GM06990 (cell line): ENCODE data around the gene CSNK1G2.

Source experiments
- DNase-seq: peaks from one replicate; pipeline ENCODE4 v3.0.0-alpha.2; 2011; ENCODE audit not compliant: insufficient read length; ENCODE audit errors: extremely low read depth
- H3K27me3 ChIP-seq: replicated peaks from 2 replicates; pipeline ENCODE4 v1.6.0; 2011; ENCODE audit warnings: low read length; ENCODE audit not compliant: control insufficient read depth, insufficient read depth
- H3K36me3 ChIP-seq: 2 replicates; pipeline ENCODE4 v1.5.1; 2011; ENCODE audit warnings: low read length; ENCODE audit not compliant: control insufficient read depth, insufficient read depth
- H3K4me3 ChIP-seq: replicated peaks from 2 replicates; pipeline ENCODE4 v1.5.1; 2011; ENCODE audit warnings: low read depth, mild to moderate bottlenecking, control low read depth, low read length
- TF ChIP-seq, protein P1 (sequence below): IDR thresholded peaks from 2 replicates; pipeline ENCODE4 v1.5.1; 2011; ENCODE audit warnings: low read length, control low read depth, mild to moderate bottlenecking, inconsistent platforms; ENCODE audit not compliant: insufficient read depth, poor library complexity, severe bottlenecking

Gene CSNK1G2

DNA sequence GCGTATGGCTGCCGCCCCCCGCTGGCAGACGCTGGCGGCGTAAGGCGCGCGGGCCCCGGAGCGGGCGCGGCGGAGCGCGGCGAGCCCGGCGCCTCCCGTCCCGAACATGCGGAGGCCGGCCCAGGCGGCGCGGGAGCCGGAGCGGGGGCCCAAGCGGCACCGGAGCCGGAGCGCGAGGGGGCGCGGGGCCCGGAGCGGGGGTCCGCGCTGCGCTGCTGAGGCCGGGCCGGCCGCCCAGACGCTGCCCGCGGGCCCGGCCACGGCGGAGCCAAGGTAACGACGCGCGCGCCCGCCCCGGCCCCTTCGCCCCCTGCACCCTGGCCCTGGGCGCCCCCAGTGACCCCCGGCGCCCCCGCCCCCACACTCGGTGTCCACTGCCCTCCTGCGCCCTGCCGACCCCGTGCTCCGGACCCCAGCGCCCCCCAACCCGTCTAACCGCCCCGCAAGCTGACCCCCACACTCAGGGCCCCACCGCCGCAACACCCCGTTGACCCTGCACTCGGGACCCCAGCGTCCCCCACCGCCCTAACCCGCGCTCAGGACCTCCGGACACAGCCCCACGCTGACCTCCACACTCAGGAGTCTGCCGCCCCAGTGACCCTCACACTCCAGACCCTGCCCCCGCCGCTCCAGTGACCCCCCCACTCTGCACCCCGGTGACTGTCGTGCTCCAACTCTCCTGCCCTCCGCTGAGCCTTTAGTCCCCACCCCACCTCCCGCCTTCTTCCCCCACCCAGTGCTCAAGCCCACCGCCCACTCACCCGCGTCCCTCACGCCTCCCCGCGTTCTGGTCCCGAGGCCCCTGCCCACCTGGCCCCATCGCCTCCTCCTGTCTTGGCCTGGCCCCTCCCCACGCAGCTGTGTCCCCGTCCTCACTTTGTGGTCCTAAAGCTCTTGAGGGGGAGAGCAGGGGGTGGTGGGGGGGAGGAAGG, at the start of gene CSNK1G2:
TSS of gene CSNK1G2 (plus strand) at position 27 of the 932 bp plus-strand sequence. CDS start 28,601 bp downstream, outside the sequence.
- no peaks in the 10 kb centered on the region for H3K36me3 ChIP-seq
- TF ChIP-seq, protein P1, sequence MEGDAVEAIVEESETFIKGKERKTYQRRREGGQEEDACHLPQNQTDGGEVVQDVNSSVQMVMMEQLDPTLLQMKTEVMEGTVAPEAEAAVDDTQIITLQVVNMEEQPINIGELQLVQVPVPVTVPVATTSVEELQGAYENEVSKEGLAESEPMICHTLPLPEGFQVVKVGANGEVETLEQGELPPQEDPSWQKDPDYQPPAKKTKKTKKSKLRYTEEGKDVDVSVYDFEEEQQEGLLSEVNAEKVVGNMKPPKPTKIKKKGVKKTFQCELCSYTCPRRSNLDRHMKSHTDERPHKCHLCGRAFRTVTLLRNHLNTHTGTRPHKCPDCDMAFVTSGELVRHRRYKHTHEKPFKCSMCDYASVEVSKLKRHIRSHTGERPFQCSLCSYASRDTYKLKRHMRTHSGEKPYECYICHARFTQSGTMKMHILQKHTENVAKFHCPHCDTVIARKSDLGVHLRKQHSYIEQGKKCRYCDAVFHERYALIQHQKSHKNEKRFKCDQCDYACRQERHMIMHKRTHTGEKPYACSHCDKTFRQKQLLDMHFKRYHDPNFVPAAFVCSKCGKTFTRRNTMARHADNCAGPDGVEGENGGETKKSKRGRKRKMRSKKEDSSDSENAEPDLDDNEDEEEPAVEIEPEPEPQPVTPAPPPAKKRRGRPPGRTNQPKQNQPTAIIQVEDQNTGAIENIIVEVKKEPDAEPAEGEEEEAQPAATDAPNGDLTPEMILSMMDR = no peak

DNA sequence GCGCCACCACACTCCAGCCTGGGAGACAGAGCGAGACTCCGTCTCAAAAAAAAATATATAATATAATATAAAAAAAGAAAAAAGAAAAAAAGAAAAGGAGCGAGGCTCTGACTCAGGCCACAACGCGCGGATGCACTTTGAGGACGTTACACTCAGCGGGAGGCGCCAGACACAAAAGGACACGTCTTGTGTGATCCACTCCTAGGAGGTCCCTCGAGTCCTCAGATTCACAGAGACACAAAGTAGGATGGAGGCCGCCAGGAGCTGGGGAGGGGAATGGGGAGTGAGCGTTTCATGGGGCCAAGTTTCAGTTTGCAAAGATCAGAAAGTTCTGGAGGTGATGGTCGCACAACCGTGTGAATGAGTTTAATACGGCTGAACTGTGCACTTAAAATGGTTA, 47.2 kb upstream of the CSNK1G2 start:
- no peak for DNase-seq
- Histone ChIP-seq H3K36me3 (no peaks in the 10 kb centered on the region), H3K27me3 (no peaks in the 10 kb centered on the region), H3K4me3 (no peak overlapping the region)
- TF ChIP-seq, protein P1 = no peak

More for the DNA sequence above, at the start of gene CSNK1G2:
- H3K27me3 ChIP-seq = no peaks in the 10 kb centered on the region
- peak within 1 kb of the TSS; percentile 83 for H3K4me3 ChIP-seq
- no peak for DNase-seq

DNA sequence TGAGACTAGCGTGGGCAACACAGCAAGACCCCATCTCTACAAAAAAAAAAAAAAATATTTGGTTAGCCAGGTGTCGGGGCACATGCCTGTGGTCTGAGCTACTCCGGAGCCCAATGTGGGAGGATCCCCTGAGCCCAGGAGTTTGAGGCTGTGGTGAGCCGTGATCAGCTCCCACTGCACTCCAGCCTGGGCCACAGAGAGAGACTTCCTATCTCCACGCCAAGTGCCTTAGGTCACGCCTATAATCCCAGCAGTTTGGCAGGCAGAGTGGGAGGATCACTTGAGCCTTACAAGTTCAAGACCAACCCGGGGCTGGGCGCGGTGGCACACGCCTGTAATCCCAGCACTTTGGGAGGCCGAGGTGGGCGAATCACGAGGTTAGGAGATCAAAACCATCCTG, 44.5 kb upstream of the CSNK1G2 start:
- Histone ChIP-seq H3K36me3 (no peaks in the 10 kb centered on the region), H3K27me3 (no peaks in the 10 kb centered on the region), H3K4me3 (peak overlapping the region; percentile 6)
- TF ChIP-seq, protein P1 = no peak
- DNase-seq = no peak

DNA sequence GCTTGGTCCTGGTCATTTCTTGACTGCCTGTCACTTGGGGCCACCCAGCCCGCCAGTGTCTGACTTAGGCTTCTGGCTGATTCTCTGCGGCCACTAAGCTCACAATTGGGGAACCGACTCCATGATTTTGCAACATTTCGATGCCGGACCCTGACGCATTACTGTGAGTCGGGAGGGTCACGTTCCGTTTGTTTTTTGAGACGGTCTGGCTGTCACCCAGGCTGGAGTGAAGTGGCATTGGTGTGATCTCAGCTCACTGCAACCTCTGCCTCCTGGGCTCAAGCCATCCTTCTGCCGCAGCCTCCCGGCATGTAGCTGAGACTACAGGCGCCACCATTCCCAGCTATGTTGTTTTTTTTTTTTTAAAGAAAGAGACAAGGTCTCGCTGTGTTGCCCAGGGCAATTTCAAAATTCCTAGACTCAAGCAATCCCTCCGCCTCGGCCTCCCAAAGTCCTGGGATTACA, 39.0 kb upstream of the CSNK1G2 start:
- TF ChIP-seq, protein P1 = no peak
- no peaks in the 10 kb centered on the region for H3K27me3 ChIP-seq
- H3K4me3 ChIP-seq = no peak overlapping the region
- no peaks in the 10 kb centered on the region for H3K36me3 ChIP-seq
- no peak for DNase-seq

DNA sequence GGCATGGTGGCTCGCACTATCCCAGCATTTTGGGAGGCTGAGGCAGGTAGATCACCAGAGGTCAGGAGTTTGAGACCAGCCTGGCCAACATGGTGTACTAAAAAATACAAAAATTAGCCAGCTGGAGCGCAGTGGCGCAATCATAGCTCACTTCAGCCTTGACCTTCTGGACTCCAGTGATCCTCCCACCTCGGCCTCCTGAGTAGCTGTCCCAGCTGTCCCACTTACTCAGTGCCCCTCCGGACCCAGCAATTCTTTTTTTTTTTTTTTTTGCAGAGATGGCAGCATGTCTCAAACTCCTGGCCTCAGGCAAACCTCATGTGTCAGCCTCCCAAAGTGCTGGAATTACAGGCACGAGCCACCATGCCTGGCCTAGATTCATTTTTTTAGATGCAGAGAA, 38.0 kb upstream of the CSNK1G2 start:
- Histone ChIP-seq H3K36me3 (no peaks in the 10 kb centered on the region; the same call in 1 of the 2 replicates), H3K27me3 (no peaks in the 10 kb centered on the region), H3K4me3 (no peak overlapping the region; the same call in 1 of the 2 replicates)
- no peak for DNase-seq
- TF ChIP-seq, protein P1 = no peak
